Measurements from ENCODE around the gene MUC4. TPM values are rescaled to one million over a fixed set of nuclear protein-coding genes. Genes with fewer than 3 reads are reported as not detected.

The MUC4 gene
- total RNA-seq, 2 donors from 2014 or later: not detected

DNA sequence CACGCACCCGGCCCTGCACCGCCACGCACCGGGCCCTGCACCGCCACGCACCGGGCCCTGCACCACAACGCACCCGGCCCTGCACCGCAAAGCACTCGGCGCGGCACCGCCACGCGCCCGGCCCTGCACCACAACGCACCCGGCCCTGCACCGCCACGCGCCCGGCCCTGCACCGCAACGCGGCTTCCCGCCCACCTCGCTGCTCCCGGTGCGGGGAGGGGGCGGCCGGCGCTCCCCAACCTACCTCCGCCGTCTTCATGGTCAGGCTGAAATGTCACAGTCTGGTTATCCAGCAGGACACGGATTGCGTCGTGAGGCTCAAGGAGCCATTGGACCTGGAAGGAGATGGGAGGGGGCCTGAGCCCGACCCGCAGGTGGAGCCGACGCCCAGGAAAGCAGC is 49.1 kb downstream of the MUC4 start:
- DNase-seq: no peak
- ATAC-seq: no peak
- no peak overlapping the region for H3K4me3 Mint-ChIP-seq
- no peak overlapping the region for H3K27ac Mint-ChIP-seq
- peaks cover 5% of the 10 kb centered on the region for H3K36me3 Mint-ChIP-seq (ENCODE audit: low read depth)
- no peaks in the 10 kb centered on the region for H3K9me3 ChIP-seq (ENCODE audit: control insufficient read depth, low read length, poor library complexity, severe bottlenecking)
- peaks cover 8% of the 10 kb centered on the region for H3K4me1 Mint-ChIP-seq
- peaks cover 60% of the 10 kb centered on the region for H3K27me3 Mint-ChIP-seq

DNA sequence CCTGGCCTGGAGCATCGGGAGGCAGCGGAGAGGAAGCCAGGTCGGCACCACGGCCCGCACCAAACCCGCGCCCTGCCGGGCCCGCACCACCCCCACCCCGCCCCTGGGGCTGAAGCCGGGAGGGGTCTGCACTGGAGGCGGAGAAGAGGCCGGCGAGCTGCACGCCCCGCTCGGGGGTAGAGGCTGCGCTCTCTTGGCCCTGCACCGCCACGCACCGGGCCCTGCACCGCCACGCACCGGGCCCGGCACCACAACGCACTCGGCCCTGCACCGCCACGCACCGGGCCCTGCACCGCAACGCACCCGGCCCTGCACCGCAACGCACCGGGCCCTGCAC is 49.5 kb downstream of the MUC4 start:
- Mint-ChIP-seq H3K4me1 (peaks cover 9% of the 10 kb centered on the region), H3K27ac (no peak overlapping the region), H3K4me3 (no peak overlapping the region), H3K36me3 (ENCODE audit: low read depth) (peaks cover 5% of the 10 kb centered on the region), H3K27me3 (peaks cover 64% of the 10 kb centered on the region)
- H3K9me3 ChIP-seq (ENCODE audit: control insufficient read depth, low read length, poor library complexity, severe bottlenecking): no peaks in the 10 kb centered on the region
- ATAC-seq (no peak), DNase-seq (no peak)

DNA sequence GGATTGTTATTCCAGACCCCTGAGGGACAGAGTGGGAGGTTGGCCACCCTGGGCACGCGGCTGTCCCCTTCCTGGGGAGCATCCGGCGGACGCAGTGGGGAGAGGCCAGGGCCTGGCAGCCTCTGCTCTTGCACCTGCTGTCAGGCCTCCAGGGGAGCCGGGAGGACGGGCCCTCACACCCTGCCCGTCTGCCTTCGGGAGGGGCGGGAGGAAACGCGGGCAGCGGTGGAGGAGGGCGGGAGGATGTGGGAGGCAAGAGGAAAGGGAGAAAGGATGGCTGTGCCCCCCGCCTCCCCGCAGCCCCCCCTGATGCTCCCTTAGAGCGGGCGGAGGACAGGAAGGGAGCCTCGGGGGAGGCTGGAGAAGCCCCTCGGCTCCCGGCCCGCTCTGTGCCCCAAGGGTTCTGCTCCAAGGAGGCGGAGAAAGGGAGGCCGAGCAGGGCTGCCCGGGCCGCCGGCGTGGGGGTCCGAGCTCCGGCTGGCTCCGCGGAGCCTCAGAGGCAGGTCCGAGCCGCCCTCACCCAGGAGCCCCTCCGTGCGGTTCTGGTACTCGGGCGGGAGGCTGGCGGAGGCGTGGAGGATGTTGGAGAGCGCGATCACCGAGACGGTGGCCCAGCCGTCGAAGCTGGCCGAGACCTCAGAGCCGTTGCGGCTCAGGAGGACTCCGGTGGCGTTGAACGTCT is 50.0 kb downstream of the MUC4 start:
- H3K27me3 Mint-ChIP-seq: peaks cover 69% of the 10 kb centered on the region
- H3K36me3 Mint-ChIP-seq (ENCODE audit: low read depth): peaks cover 5% of the 10 kb centered on the region
- peaks cover 13% of the 10 kb centered on the region for H3K4me1 Mint-ChIP-seq
- H3K27ac Mint-ChIP-seq: no peak overlapping the region
- H3K9me3 ChIP-seq (ENCODE audit: control insufficient read depth, low read length, poor library complexity, severe bottlenecking): no peaks in the 10 kb centered on the region
- ATAC-seq (no peak), DNase-seq (no peak)
- peak overlapping the region; percentile 50 for H3K4me3 Mint-ChIP-seq

DNA sequence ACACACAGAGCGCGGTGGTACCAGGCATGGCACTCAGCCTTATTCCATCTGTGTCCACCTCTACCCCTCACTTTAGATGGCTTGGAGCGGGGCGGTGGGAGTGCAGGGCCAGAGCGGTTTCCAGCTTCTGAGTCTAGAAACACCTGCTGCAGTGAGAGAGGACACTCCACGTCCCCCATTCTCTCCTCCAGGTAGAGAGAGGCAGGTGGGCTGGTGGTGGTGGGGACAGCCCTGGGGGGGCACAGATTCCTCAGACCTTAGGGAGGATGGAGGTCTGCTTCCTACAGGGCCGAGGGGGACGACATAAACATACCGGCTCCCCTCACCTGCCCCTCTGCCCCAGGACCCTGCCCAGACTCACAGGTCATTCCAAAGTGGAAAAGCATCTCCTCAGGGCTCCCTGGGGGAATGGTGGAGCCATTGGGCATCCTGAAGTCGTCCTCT is 50.6 kb downstream of the MUC4 start:
- Mint-ChIP-seq H3K27me3 (peaks cover 70% of the 10 kb centered on the region), H3K27ac (no peak overlapping the region), H3K4me1 (peaks cover 16% of the 10 kb centered on the region), H3K36me3 (ENCODE audit: low read depth) (peaks cover 5% of the 10 kb centered on the region), H3K4me3 (peak overlapping the region; percentile 50)
- no peak for ATAC-seq
- DNase-seq: no peak
- H3K9me3 ChIP-seq (ENCODE audit: control insufficient read depth, low read length, poor library complexity, severe bottlenecking): no peaks in the 10 kb centered on the region

DNA sequence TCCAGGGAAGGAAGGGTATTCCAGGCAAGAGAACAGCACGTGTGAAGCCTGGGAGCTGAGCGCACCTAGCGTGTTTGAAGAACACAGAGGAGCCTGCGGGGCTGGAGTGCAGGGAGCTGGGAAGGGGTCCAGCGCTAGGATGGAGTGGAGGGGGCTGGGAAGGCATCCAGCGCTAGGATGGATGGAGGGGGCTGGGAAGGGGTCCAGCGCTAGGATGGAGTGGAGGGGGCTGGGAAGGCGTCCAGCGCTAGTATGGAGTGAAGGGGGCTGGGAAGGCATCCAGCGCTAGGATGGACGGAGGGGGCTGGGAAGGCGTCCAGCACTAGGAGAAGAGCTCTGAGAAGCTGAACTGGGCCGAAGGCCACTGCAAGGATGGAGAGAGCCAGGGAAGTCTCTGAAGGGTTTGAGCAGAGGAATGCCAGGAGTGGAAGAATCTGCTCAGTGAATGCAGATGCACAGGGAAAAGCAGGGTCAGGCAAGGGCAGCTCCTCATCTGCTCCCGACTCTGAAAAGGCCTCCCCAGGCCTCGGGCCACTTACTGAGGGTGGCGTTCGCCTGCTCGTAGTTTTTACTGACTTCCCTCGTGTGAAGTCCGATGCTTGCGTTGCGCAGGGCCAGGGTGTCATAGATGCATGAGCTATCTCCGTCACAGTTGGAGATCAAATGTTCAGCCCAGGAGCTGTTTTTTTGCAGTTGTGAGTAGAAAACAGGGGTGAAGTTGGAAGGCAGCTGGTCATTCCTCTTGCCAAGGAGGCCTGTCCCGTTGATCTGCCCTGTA is 51.2 kb downstream of the MUC4 start:
- peaks cover 69% of the 10 kb centered on the region for H3K27me3 Mint-ChIP-seq
- H3K4me3 Mint-ChIP-seq: peak overlapping the region; percentile 79
- H3K9me3 ChIP-seq (ENCODE audit: control insufficient read depth, low read length, poor library complexity, severe bottlenecking): no peaks in the 10 kb centered on the region
- peak overlapping the region; percentile 51 for H3K27ac Mint-ChIP-seq
- peaks cover 20% of the 10 kb centered on the region for H3K4me1 Mint-ChIP-seq
- DNase-seq (no peak), ATAC-seq (no peak)
- peaks cover 5% of the 10 kb centered on the region for H3K36me3 Mint-ChIP-seq (ENCODE audit: low read depth)

DNA sequence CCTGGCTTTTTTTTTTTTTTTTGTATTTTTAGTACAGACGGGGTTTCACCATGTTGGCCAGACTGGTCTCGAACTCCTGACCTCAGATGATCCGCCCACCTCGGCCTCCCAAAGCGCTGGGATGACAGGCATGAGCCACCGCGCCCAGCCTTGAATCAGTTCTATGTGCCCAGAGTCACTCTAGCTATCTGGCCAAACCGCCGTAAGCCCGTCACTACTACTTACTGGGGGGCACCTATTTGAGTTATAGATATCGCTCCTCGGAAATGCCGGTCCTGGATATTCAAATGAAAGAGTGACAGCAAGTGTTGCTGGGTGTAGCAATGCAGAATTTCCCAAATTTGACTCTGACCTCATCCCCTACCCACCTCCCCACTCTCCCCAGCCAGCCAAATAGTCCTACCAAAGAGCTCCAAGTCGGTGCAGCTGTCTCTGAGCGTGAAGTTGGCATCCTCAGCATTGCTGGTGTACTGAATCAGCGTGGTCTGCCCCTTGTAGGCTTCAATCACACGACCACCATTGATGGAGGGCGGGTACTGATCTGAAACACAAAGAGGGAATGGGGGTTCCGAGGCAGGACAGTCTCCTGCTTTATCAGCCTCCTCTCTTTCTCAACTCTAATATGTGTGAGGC is 52.9 kb downstream of the MUC4 start:
- DNase-seq (no peak), ATAC-seq (no peak)
- Mint-ChIP-seq H3K27me3 (peaks cover 62% of the 10 kb centered on the region), H3K36me3 (ENCODE audit: low read depth) (peaks cover 5% of the 10 kb centered on the region), H3K4me1 (peaks cover 21% of the 10 kb centered on the region), H3K4me3 (no peak overlapping the region), H3K27ac (no peak overlapping the region)
- H3K9me3 ChIP-seq (ENCODE audit: control insufficient read depth, low read length, poor library complexity, severe bottlenecking): no peaks in the 10 kb centered on the region

DNA sequence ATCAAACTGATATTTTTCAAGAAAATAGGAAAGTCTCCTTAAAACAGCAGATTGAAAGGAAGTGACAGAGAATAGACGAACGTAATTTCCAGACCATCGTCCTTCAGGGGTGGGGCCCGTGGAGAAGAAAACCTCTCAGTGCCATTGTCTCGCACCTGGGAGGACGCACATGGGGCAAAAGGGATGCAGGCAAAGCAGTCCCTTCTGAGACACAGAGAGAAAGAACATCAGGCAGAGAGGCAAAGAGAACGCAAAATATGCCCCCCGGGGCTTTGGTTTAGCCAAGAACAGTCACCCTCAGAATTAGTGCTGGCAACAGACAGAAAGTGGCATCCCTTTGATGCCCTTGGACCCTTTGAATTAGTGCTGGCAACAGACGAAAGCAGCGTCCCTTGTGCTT is 53.9 kb downstream of the MUC4 start:
- H3K36me3 Mint-ChIP-seq (ENCODE audit: low read depth): peaks cover 5% of the 10 kb centered on the region
- H3K27ac Mint-ChIP-seq: no peak overlapping the region
- peaks cover 55% of the 10 kb centered on the region for H3K27me3 Mint-ChIP-seq
- H3K4me3 Mint-ChIP-seq: no peak overlapping the region
- DNase-seq (no peak), ATAC-seq (no peak)
- H3K9me3 ChIP-seq (ENCODE audit: control insufficient read depth, low read length, poor library complexity, severe bottlenecking): no peaks in the 10 kb centered on the region
- peaks cover 21% of the 10 kb centered on the region for H3K4me1 Mint-ChIP-seq

DNA sequence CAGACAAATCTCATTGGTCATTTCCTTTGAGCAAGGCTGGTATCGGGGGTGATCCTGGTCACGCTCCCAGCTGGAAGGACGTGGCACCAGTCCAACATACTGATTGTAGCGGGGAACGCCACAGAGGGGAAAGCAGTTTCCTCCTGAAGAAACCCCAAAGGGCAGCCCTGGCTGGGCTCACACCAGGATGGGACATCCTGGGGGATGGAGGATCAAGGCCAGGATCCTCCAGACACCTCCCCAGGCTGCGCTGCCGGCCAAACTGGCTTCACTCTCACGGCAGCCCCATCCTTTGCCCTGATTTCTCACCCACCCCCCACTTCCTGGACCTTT is 54.3 kb downstream of the MUC4 start:
- no peak overlapping the region for H3K27ac Mint-ChIP-seq
- H3K4me1 Mint-ChIP-seq: peaks cover 21% of the 10 kb centered on the region
- no peak for ATAC-seq
- peaks cover 55% of the 10 kb centered on the region for H3K27me3 Mint-ChIP-seq
- no peak for DNase-seq
- no peak overlapping the region for H3K4me3 Mint-ChIP-seq
- peaks cover 5% of the 10 kb centered on the region for H3K36me3 Mint-ChIP-seq (ENCODE audit: low read depth)
- H3K9me3 ChIP-seq (ENCODE audit: control insufficient read depth, low read length, poor library complexity, severe bottlenecking): no peaks in the 10 kb centered on the region

DNA sequence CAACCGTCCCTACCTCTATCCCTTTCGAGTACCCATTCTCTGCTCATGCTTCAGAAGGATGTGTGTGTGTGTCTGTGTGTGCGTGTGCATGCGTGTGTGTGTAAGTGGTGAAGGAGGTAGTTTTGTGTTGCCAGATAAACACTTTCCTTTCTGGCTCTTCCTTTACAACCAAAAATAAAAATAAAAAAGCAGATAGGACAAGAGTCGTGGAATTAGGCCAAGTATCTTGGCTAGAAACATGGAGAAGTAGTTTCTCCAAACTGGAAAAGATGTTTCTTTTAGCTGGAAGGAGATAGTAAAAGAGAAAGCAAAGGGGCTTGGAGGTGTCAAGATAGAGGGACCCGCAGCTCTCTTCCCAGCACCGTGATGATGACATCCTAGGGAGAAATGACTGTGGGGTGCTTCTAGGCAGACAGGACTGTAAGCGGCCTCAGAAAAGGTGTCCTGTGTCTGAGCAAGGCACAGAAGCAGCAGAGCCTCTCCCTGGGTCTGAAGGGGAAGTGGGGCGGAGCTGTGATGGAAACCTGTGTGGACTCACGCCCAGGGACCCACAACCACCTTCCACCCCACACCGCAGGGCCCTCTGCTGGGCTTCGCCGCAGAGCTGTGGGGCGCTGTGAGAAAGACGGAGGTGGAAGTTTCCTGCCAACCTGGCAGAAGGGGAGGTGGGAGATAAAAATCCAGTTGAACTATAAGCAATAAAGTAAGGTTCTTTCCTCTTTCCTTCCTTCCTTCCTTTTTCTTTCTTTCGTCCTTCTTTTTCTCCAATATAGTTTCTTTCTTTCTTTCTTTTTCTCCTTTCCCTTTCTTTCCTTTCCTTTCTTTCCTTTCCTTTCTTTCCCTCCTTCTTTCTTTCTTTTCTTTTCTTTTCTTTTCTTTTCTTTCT is 55.7 kb downstream of the MUC4 start:
- ATAC-seq: peak; percentile 81
- Mint-ChIP-seq H3K27ac (peak overlapping the region; percentile 45), H3K36me3 (ENCODE audit: low read depth) (peaks cover 5% of the 10 kb centered on the region), H3K27me3 (peaks cover 52% of the 10 kb centered on the region), H3K4me1 (peaks cover 20% of the 10 kb centered on the region), H3K4me3 (peak overlapping the region; percentile 59)
- H3K9me3 ChIP-seq (ENCODE audit: control insufficient read depth, low read length, poor library complexity, severe bottlenecking): no peaks in the 10 kb centered on the region
- DNase-seq: no peak

DNA sequence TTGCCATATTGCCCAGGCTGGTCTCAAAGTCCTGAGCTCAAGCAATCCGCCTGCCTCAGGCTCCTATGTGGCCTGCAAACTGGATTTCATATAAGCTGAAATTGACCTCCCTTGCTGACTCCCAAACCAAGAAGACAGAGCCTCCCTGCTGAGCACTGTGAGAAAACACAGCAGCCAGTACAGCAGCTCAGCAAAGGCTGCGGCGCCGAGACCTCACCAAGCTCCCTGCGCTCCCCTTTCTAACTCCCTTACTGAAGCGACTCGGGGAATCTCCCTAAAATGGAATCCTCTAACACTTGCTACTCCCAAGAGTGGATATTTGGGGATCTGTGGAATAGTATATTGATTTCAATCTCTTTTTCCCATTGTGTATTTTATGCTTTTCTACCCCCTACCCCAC is 56.3 kb downstream of the MUC4 start:
- DNase-seq (no peak), ATAC-seq (no peak)
- Mint-ChIP-seq H3K27ac (peak overlapping the region; percentile 45), H3K36me3 (ENCODE audit: low read depth) (peaks cover 5% of the 10 kb centered on the region), H3K4me1 (peaks cover 20% of the 10 kb centered on the region), H3K4me3 (no peak overlapping the region), H3K27me3 (peaks cover 45% of the 10 kb centered on the region)
- no peaks in the 10 kb centered on the region for H3K9me3 ChIP-seq (ENCODE audit: control insufficient read depth, low read length, poor library complexity, severe bottlenecking)

DNA sequence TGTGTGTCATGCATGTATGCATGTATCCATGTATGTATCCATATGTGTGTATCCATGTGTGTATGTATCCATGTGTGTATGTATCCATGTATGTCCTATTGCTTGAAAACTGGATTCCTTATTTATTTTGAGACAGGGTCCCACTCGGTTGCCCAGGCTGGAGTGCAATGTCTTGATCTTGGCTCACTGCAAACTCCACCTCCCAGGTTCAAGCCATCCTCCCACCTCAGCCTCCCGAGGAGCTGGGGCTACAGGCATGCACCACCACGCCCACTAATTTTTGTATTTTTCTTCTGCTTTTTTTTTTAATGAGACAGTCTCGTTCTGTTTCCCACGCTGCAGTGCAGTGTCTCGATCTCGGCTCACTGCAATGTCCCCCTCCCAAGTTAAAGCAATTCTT is 56.8 kb downstream of the MUC4 start:
- no peak overlapping the region for H3K4me3 Mint-ChIP-seq

DNA sequence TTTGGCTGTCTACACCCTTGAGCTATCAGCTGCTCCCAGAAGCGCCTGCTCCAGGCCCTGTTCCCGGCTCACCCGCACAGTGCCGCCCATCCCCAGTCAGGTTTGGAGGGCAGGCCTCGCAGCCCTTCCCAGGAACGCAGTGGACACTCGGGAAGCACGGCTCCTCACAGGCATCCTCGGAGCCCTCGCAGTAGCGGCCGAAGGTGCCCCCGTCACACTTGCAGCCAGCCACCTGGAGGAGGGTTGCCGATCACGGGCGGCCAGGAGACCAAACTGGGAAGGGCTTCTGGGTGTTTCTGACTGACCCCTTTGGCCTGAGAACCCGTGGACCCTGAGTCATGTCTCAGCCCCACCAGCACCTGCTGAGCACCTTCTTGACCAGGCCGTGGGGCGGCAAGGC is 57.6 kb downstream of the MUC4 start:
- DNase-seq (no peak), ATAC-seq (no peak)
- Mint-ChIP-seq H3K4me3 (no peak overlapping the region), H3K36me3 (ENCODE audit: low read depth) (peaks cover under 1% of the 10 kb centered on the region), H3K4me1 (peaks cover 18% of the 10 kb centered on the region), H3K27ac (no peak overlapping the region), H3K27me3 (peaks cover 33% of the 10 kb centered on the region)
- no peaks in the 10 kb centered on the region for H3K9me3 ChIP-seq (ENCODE audit: control insufficient read depth, low read length, poor library complexity, severe bottlenecking)

More for the DNA sequence above, 56.8 kb downstream of the MUC4 start:
- H3K9me3 ChIP-seq (ENCODE audit: control insufficient read depth, low read length, poor library complexity, severe bottlenecking): no peaks in the 10 kb centered on the region
- Mint-ChIP-seq H3K27me3 (peaks cover 40% of the 10 kb centered on the region), H3K4me1 (peaks cover 18% of the 10 kb centered on the region), H3K36me3 (ENCODE audit: low read depth) (peaks cover 2% of the 10 kb centered on the region), H3K27ac (no peak overlapping the region)
- ATAC-seq: no peak
- no peak for DNase-seq

DNA sequence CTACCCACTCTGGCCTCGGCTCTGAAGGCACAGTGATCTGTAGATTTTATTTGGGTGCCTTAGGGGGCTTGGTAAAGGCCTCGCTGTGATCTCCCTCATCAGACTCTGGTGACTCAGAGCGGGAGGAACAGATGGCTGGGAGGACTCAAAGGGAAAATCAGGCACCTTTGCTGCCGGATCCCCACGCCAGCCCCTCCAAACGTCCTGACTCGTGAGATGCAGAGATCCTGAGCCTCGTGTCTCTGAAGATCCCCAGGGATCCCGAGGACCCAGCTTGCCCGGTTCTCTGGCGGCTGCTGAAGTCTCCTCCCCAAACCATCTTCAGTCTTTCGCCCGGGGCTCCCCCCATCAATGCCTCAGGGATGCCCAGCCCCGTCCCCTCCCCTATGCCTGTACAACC is 58.1 kb downstream of the MUC4 start:
- H3K27ac Mint-ChIP-seq: no peak overlapping the region
- DNase-seq (no peak), ATAC-seq (no peak)
- H3K9me3 ChIP-seq (ENCODE audit: control insufficient read depth, low read length, poor library complexity, severe bottlenecking): no peaks in the 10 kb centered on the region
- no peak overlapping the region for H3K4me3 Mint-ChIP-seq
- peaks cover 20% of the 10 kb centered on the region for H3K4me1 Mint-ChIP-seq
- H3K36me3 Mint-ChIP-seq (ENCODE audit: low read depth): no peaks in the 10 kb centered on the region
- peaks cover 33% of the 10 kb centered on the region for H3K27me3 Mint-ChIP-seq

Data from T-helper 17 cell (primary cell).